H9 (cell line): ENCODE results near the gene NRCAM. TPM values are rescaled to one million over a fixed set of nuclear protein-coding genes. Genes with fewer than 3 reads are reported as not detected.

Source experiments
- DNase-seq: peaks from one replicate; pipeline ENCODE4 v3.0.0-alpha.2; 2017
- H2AFZ ChIP-seq: one replicate; pipeline ENCODE4 v1.6.1; 2013; ENCODE audit warnings: mild to moderate bottlenecking, low read length, control low read depth, moderate library complexity
- H2AK5ac ChIP-seq: 2 replicates; pipeline ENCODE4 v1.6.1; 2013; ENCODE audit warnings: low read length, control low read depth, mixed read lengths; ENCODE audit not compliant: insufficient read length
- H2BK120ac ChIP-seq: one replicate; pipeline ENCODE4 v1.6.1; 2013; ENCODE audit warnings: low read depth, mild to moderate bottlenecking, low read length, control low read depth, inconsistent platforms; ENCODE audit not compliant: poor library complexity, severe bottlenecking
- H2BK12ac ChIP-seq: 2 replicates; pipeline ENCODE4 v1.6.1; 2013; ENCODE audit warnings: low read length, control low read depth, mixed read lengths, low read depth; ENCODE audit not compliant: insufficient read length
- H2BK15ac ChIP-seq: 2 replicates; pipeline ENCODE4 v1.6.1; 2013; ENCODE audit warnings: low read depth, low read length, control low read depth
- H2BK20ac ChIP-seq: one replicate; pipeline ENCODE4 v1.6.1; 2013; ENCODE audit warnings: low read depth, mild to moderate bottlenecking, low read length, control low read depth, inconsistent platforms; ENCODE audit not compliant: poor library complexity, severe bottlenecking
- H2BK5ac ChIP-seq: 2 replicates; pipeline ENCODE4 v1.6.1; 2013; ENCODE audit warnings: low read length, control low read depth, mixed read lengths; ENCODE audit not compliant: insufficient read length
- H3K14ac ChIP-seq: 2 replicates; pipeline ENCODE4 v1.6.1; 2013; ENCODE audit warnings: low read length, control low read depth; ENCODE audit not compliant: insufficient read depth
- H3K18ac ChIP-seq: 2 replicates; pipeline ENCODE4 v1.6.1; 2013; ENCODE audit warnings: low read depth, mild to moderate bottlenecking, mixed read lengths, low read length, control low read depth; ENCODE audit not compliant: insufficient read length
- H3K23ac ChIP-seq: 2 replicates; pipeline ENCODE4 v1.6.1; 2013; ENCODE audit warnings: low read length, control low read depth, mixed read lengths, low read depth; ENCODE audit not compliant: insufficient read length
- H3K23me2 ChIP-seq: 2 replicates; pipeline ENCODE4 v1.6.1; 2013; ENCODE audit warnings: low read depth, mild to moderate bottlenecking, mixed read lengths, low read length, control low read depth; ENCODE audit not compliant: insufficient read length, poor library complexity, severe bottlenecking
- H3K27ac ChIP-seq: 2 replicates; pipeline ENCODE4 v1.5.1; 2013; ENCODE audit warnings: low read length, control low read depth, mixed read lengths, low read depth; ENCODE audit not compliant: insufficient read length
- H3K27me3 ChIP-seq: 2 replicates; pipeline ENCODE4 v1.6.1; 2013; ENCODE audit warnings: low read length, control low read depth, inconsistent platforms; ENCODE audit not compliant: insufficient read depth
- H3K4ac ChIP-seq: 2 replicates; pipeline ENCODE4 v1.6.1; 2013; ENCODE audit warnings: low read depth, mild to moderate bottlenecking, control low read depth, inconsistent platforms, low read length, moderate library complexity
- H3K4me1 ChIP-seq: 2 replicates; pipeline ENCODE4 v1.6.1; 2013; ENCODE audit warnings: low read length, control low read depth, inconsistent platforms; ENCODE audit not compliant: insufficient read depth
- H3K4me2 ChIP-seq: 2 replicates; pipeline ENCODE4 v1.6.1; 2013; ENCODE audit warnings: low read length, control low read depth, mixed read lengths; ENCODE audit not compliant: insufficient read length, insufficient read depth
- H3K56ac ChIP-seq: 2 replicates; pipeline ENCODE4 v1.6.1; 2013; ENCODE audit warnings: low read depth, mild to moderate bottlenecking, mixed read lengths, low read length, control low read depth; ENCODE audit not compliant: insufficient read length
- H3K79me1 ChIP-seq: 2 replicates; pipeline ENCODE4 v1.6.1; 2013; ENCODE audit warnings: low read depth, mild to moderate bottlenecking, moderate library complexity, low read length, control low read depth, inconsistent platforms; ENCODE audit not compliant: insufficient read depth, poor library complexity, severe bottlenecking
- H3K79me2 ChIP-seq: 2 replicates; pipeline ENCODE4 v1.6.1; 2013; ENCODE audit warnings: low read length, control low read depth, inconsistent platforms; ENCODE audit not compliant: insufficient read depth
- H3K9ac ChIP-seq: 2 replicates; pipeline ENCODE4 v1.6.1; 2013; ENCODE audit warnings: low read length, control low read depth, mixed read lengths; ENCODE audit not compliant: insufficient read length; ENCODE audit errors: extremely low read depth
- H3K9me3 ChIP-seq: one replicate; pipeline ENCODE4 v1.6.1; 2013; ENCODE audit warnings: low read depth, low read length, inconsistent platforms; ENCODE audit not compliant: control insufficient read depth
- H3T11ph ChIP-seq: one replicate; pipeline ENCODE4 v1.6.1; 2013; ENCODE audit warnings: mild to moderate bottlenecking, low read length, control low read depth, inconsistent platforms
- H4K20me1 ChIP-seq: one replicate; pipeline ENCODE4 v1.6.1; 2013; ENCODE audit not compliant: control insufficient read depth, insufficient read length, insufficient read depth
- H4K5ac ChIP-seq: 2 replicates; pipeline ENCODE4 v1.6.1; 2013; ENCODE audit warnings: low read depth, mild to moderate bottlenecking, mixed read lengths, low read length, control low read depth; ENCODE audit not compliant: insufficient read length
- H4K8ac ChIP-seq: replicated peaks from 2 replicates; pipeline ENCODE4 v1.6.1; 2013; ENCODE audit warnings: low read length, control low read depth, mixed read lengths, low read depth; ENCODE audit not compliant: insufficient read length
- H4K91ac ChIP-seq: 2 replicates; pipeline ENCODE4 v1.6.1; 2013; ENCODE audit warnings: low read depth, mild to moderate bottlenecking, moderate library complexity, mixed read lengths, low read length, control low read depth; ENCODE audit not compliant: insufficient read length
- H3K27ac Mint-ChIP-seq, 3 experiments: 2 replicates in 2 of 3; 3 replicates in 1 of 3; pipeline ENCODE4 v1.8.0; 2020 to 2021; ENCODE audit warnings: mixed read lengths in 3 of 3, mild to moderate bottlenecking in 1 of 3, moderate library complexity in 1 of 3
- H3K27me3 Mint-ChIP-seq: 2 replicates; pipeline ENCODE4 v1.8.0; 2021; ENCODE audit warnings: low read depth, mild to moderate bottlenecking, moderate library complexity, mixed read lengths
- H3K36me3 Mint-ChIP-seq, 3 experiments: 2 replicates in 2 of 3; 3 replicates in 1 of 3; pipeline ENCODE4 v1.8.0; 2020 to 2021; ENCODE audit warnings: low read depth in 3 of 3, mixed read lengths in 3 of 3; ENCODE audit not compliant: insufficient read depth in 1 of 3
- H3K4me1 Mint-ChIP-seq, 2 experiments: 2 replicates each; pipeline ENCODE4 v1.8.0; 2020; ENCODE audit warnings: mixed read lengths in 2 of 2
- H3K4me3 Mint-ChIP-seq, 2 experiments: 2 replicates in 1 of 2; 3 replicates in 1 of 2; pipeline ENCODE4 v1.8.0; 2020 to 2021; ENCODE audit warnings: mild to moderate bottlenecking in 2 of 2, mixed read lengths in 2 of 2, moderate library complexity in 1 of 2
- H3K9me3 Mint-ChIP-seq, 2 experiments: 2 replicates in 1 of 2; 3 replicates in 1 of 2; pipeline ENCODE4 v1.8.0; 2020; ENCODE audit warnings: mild to moderate bottlenecking in 2 of 2, mixed read lengths in 2 of 2, moderate library complexity in 1 of 2
- WGBS: extraction: QIAGEN DNeasy Blood & Tissue Kit; methylation state at CpG from one replicate; pipeline ENCODE4 v1.1.7; 2013; ENCODE audit warnings: missing lambda C conversion rate, low lambda C conversion rate, mixed read lengths; ENCODE audit not compliant: insufficient read length; ENCODE audit errors: extremely low coverage; 5-methylcytosine and 5-hydroxymethylcytosine counted together
- total RNA-seq: library from RNA; stranded (reverse); gene quantifications from 2 replicates; pipeline ENCODE4 v1.2.1, GENCODE V29; 2021
- TF ChIP-seq, protein P1 (sequence below): fragments of 200-600 bp; sonication (generic); conservative IDR thresholded peaks from 3 replicates; pipeline ENCODE4 v1.8.0; 2021; ENCODE audit warnings: antibody characterized with exemption, mild to moderate bottlenecking

NRCAM gene
- total RNA-seq, 1 experiment from 2014 or later, result 2.3 TPM

DNA sequence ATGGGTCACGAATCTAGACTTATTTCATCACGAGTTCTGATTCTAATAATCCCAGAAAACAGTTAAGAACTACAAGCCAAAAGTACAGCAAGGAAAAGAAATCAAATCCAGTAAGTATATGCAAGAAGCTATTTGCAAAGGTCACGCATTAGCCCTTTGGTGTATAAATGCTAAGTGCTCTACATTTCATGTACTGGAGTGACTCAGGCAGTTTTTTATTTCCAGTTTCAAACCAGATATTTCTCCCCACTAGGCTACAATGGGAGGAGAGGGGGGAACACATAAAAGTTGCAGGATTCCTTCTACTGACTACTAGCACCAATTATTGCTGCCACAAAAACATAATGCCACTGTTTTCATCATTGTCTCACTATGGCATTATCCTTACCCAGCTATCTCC, 148.0 kb downstream of the NRCAM start:
- no CpG with 5 or more reads among the region's 3 CpGs for WGBS

More for the DNA sequence above, 148.0 kb downstream of the NRCAM start:
- H3K27ac Mint-ChIP-seq, result no peak overlapping the region
- no peak overlapping the region for H3K4me3 Mint-ChIP-seq
- H4K5ac ChIP-seq, result no peak overlapping the region
- no peak overlapping the region for H2AK5ac ChIP-seq
- no peaks in the 10 kb centered on the region for H3K23me2 ChIP-seq
- no peaks in the 10 kb centered on the region for H3K27me3 Mint-ChIP-seq
- no peak overlapping the region for H4K91ac ChIP-seq
- H3K4me1 Mint-ChIP-seq, result peaks cover 11 to 15% of the 10 kb centered on the region in 2 experiments
- no peak for DNase-seq
- no peak overlapping the region for H3T11ph ChIP-seq
- no peak overlapping the region for H3K18ac ChIP-seq
- H3K4me1 ChIP-seq, result no peaks in the 10 kb centered on the region; the same call in 1 of the 2 replicates
- H3K9ac ChIP-seq, result no peak overlapping the region
- H2BK120ac ChIP-seq, result no peak overlapping the region
- H2AFZ ChIP-seq, result no peak overlapping the region
- no peaks in the 10 kb centered on the region for H3K36me3 Mint-ChIP-seq
- no peaks in the 10 kb centered on the region for H3K79me1 ChIP-seq
- H3K27ac ChIP-seq, result no peak overlapping the region
- no peak overlapping the region for H3K14ac ChIP-seq
- no peaks in the 10 kb centered on the region for H4K20me1 ChIP-seq
- H3K4ac ChIP-seq, result no peak overlapping the region
- H2BK15ac ChIP-seq, result no peak overlapping the region
- no peak overlapping the region for H3K4me2 ChIP-seq
- H3K9me3 ChIP-seq, result no peaks in the 10 kb centered on the region
- H3K56ac ChIP-seq, result no peak overlapping the region
- H3K9me3 Mint-ChIP-seq, result no peaks in the 10 kb centered on the region
- TF ChIP-seq, protein P1, sequence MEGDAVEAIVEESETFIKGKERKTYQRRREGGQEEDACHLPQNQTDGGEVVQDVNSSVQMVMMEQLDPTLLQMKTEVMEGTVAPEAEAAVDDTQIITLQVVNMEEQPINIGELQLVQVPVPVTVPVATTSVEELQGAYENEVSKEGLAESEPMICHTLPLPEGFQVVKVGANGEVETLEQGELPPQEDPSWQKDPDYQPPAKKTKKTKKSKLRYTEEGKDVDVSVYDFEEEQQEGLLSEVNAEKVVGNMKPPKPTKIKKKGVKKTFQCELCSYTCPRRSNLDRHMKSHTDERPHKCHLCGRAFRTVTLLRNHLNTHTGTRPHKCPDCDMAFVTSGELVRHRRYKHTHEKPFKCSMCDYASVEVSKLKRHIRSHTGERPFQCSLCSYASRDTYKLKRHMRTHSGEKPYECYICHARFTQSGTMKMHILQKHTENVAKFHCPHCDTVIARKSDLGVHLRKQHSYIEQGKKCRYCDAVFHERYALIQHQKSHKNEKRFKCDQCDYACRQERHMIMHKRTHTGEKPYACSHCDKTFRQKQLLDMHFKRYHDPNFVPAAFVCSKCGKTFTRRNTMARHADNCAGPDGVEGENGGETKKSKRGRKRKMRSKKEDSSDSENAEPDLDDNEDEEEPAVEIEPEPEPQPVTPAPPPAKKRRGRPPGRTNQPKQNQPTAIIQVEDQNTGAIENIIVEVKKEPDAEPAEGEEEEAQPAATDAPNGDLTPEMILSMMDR, result no peak
- H3K23ac ChIP-seq, result no peak overlapping the region
- H3K79me2 ChIP-seq, result no peaks in the 10 kb centered on the region
- no peak overlapping the region for H4K8ac ChIP-seq
- no peaks in the 10 kb centered on the region for H3K27me3 ChIP-seq
- H2BK12ac ChIP-seq, result no peak overlapping the region
- H2BK5ac ChIP-seq, result no peak overlapping the region
- H2BK20ac ChIP-seq, result no peak overlapping the region
